ENCODE data around the gene UBASH3B. TPM values are rescaled to one million over a fixed set of nuclear protein-coding genes. Genes with fewer than 3 reads are reported as not detected.

Gene UBASH3B
- total RNA-seq, 1 donor from 2014 or later: 2.6 TPM

- Histone ChIP-seq H3K36me3 (no peaks in the 10 kb centered on the region), H3K27ac (replicated peaks) (no peak overlapping the region), H3K27me3 (ENCODE audit: low read depth) (no peaks in the 10 kb centered on the region), H3K4me1 (peaks cover 26% of the 10 kb centered on the region), H3K9me3 (replicated peaks) (no peaks in the 10 kb centered on the region), H3K4me3 (no peak overlapping the region)
- TF ChIP-seq, protein P1, sequence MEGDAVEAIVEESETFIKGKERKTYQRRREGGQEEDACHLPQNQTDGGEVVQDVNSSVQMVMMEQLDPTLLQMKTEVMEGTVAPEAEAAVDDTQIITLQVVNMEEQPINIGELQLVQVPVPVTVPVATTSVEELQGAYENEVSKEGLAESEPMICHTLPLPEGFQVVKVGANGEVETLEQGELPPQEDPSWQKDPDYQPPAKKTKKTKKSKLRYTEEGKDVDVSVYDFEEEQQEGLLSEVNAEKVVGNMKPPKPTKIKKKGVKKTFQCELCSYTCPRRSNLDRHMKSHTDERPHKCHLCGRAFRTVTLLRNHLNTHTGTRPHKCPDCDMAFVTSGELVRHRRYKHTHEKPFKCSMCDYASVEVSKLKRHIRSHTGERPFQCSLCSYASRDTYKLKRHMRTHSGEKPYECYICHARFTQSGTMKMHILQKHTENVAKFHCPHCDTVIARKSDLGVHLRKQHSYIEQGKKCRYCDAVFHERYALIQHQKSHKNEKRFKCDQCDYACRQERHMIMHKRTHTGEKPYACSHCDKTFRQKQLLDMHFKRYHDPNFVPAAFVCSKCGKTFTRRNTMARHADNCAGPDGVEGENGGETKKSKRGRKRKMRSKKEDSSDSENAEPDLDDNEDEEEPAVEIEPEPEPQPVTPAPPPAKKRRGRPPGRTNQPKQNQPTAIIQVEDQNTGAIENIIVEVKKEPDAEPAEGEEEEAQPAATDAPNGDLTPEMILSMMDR (IDR thresholded peaks at IDR 0.05; ENCODE audit: borderline replicate concordance): no peak
- intact Hi-C loops (cut with micrococcal nuclease): no loop called here
- DNase-seq: no peak
These were observed 39.6 kb downstream of the UBASH3B start for GRCh38 chr11:122695076-122695615.

GRCh38 chr11:122696662-122697061 is 41.1 kb downstream of the UBASH3B start:
- no peaks in the 10 kb centered on the region for H3K27me3 ChIP-seq (ENCODE audit: low read depth)
- DNase-seq: no peak
- H3K9me3 ChIP-seq (replicated peaks): no peaks in the 10 kb centered on the region
- no peak overlapping the region for H3K27ac ChIP-seq (replicated peaks)
- H3K4me3 ChIP-seq: no peak overlapping the region
- intact Hi-C loops (cut with micrococcal nuclease): no loop called here
- peaks cover 12% of the 10 kb centered on the region for H3K4me1 ChIP-seq
- TF ChIP-seq, protein P1 (IDR thresholded peaks at IDR 0.05; ENCODE audit: borderline replicate concordance): no peak
- H3K36me3 ChIP-seq: no peaks in the 10 kb centered on the region

- intact Hi-C loops (cut with micrococcal nuclease): no loop called here
- H3K36me3 ChIP-seq: no peaks in the 10 kb centered on the region
- H3K4me1 ChIP-seq: peaks cover 1% of the 10 kb centered on the region
- H3K27me3 ChIP-seq (ENCODE audit: low read depth): no peaks in the 10 kb centered on the region
- no peak for DNase-seq
- H3K9me3 ChIP-seq (replicated peaks): no peaks in the 10 kb centered on the region
- H3K4me3 ChIP-seq: no peak overlapping the region
- H3K27ac ChIP-seq (replicated peaks): no peak overlapping the region
- TF ChIP-seq, protein P1 (IDR thresholded peaks at IDR 0.05; ENCODE audit: borderline replicate concordance): no peak
These were observed 42.2 kb downstream of the UBASH3B start for GRCh38 chr11:122697636-122698167.

DNA sequence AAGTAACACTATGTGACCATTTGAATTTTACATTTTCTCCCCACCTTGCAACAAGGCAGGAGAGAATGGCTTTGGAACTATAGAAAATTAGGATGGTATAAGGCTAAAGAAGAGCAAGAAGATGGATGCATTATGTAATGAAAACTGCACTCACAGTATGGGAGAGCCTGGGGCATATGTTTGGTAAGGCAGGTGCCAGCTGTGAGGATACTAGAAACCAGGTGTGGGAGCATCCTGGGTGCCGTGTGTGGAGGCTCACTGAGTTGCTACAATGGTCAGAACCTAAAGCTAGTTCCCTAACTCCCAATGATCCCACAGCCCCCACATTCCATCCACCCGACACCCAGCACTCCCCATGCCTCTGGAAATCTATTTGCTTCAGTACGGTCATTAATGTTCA is 42.9 kb downstream of the UBASH3B start:
- intact Hi-C loops (cut with micrococcal nuclease): no loop called here
- H3K27me3 ChIP-seq (ENCODE audit: low read depth): no peaks in the 10 kb centered on the region
- H3K4me1 ChIP-seq: no peaks in the 10 kb centered on the region
- H3K27ac ChIP-seq (replicated peaks): no peak overlapping the region
- DNase-seq: no peak
- no peak overlapping the region for H3K4me3 ChIP-seq
- H3K36me3 ChIP-seq: no peaks in the 10 kb centered on the region
- no peaks in the 10 kb centered on the region for H3K9me3 ChIP-seq (replicated peaks)
- TF ChIP-seq, protein P1 (IDR thresholded peaks at IDR 0.05; ENCODE audit: borderline replicate concordance): no peak

DNA sequence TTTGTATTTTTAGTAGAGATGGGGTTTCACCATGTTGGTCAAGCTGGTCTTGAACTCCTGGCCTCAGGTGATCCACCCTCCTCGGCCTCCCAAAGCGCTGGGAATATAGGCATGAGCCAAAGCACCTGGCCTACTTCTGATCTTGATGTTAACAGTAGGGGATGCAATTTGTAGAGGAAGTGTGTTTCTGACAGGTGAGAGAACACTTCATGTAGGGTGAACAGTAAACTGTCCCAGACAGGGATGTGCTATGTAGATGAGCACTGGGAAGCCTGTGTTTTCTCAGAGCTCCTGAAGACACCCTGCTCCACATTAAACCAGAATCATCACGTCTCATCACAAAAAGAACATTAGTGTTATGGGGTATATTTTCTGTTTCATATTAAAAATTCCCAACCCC is 45.1 kb downstream of the UBASH3B start:
- TF ChIP-seq, protein P1 (IDR thresholded peaks at IDR 0.05; ENCODE audit: borderline replicate concordance): no peak
- no peaks in the 10 kb centered on the region for H3K4me1 ChIP-seq
- H3K9me3 ChIP-seq (replicated peaks): no peaks in the 10 kb centered on the region
- no peaks in the 10 kb centered on the region for H3K36me3 ChIP-seq
- H3K27me3 ChIP-seq (ENCODE audit: low read depth): no peaks in the 10 kb centered on the region
- intact Hi-C loops (cut with micrococcal nuclease): no loop called here
- no peak overlapping the region for H3K27ac ChIP-seq (replicated peaks)
- DNase-seq: no peak
- no peak overlapping the region for H3K4me3 ChIP-seq

Measured in left ventricle myocardium inferior (tissue), 1 donor.